Heart left ventricle (tissue), 13 donors: Measurements from ENCODE around the gene GALNT9.

Experiments used
- POLR2A ChIP-seq, 2 donors: fragments of 450-650 bp; IDR thresholded peaks; one replicate each; pipeline ENCODE4 v1.6.1; 2017; ENCODE audit warnings: antibody characterized with exemption in 2 of 2, mild to moderate bottlenecking in 2 of 2, moderate library complexity in 2 of 2
- TF ChIP-seq, protein P1 (sequence below), 12 donors: fragments of 200-600 bp; sonication (generic) in 4 of 12; IDR thresholded peaks; one replicate each; pipeline versions ENCODE4 v1.5.0 to v1.8.0; 2018 to 2022; ENCODE audit warnings: antibody characterized with exemption in 12 of 12, mild to moderate bottlenecking in 5 of 12
- donor health status: ischemic (EF 13 %, LVEDD 7.1; RV severe dilation, severe dysfunction).
- donor health status: DM: no; HTN: yes; CAD: no.
- donor health status: DM: no; HTN: no; CAD: no.
- donor health status: ischemic (EF 25% LVEDD 6.9; RV normal size, moderate dysfunction).
- donor health status: ischemic (EF 25% LVEDD 5.7; RV mildly dilated, moderate dysfunction).
- donor health status: ischemic (EF 35%, LVEDD 5.7; RV mildly dilated, moderate dysfunction).
- donor health status: nonischemic (EF 11% LVEDD 7.7; RV severe dilation, severe dysfunction).
- donor health status: DM: yes; HTN: yes; CAD: no.
- donor health status: PGD.
- donor health status: ischemic (EF 29% LVEDD 5.4; RV normal size, mild dysfunction).
- donor health status: nonischemic (EF 23%, LVEDD 6.1; RV moderate dilation, normal function).

- TF ChIP-seq, protein P1, sequence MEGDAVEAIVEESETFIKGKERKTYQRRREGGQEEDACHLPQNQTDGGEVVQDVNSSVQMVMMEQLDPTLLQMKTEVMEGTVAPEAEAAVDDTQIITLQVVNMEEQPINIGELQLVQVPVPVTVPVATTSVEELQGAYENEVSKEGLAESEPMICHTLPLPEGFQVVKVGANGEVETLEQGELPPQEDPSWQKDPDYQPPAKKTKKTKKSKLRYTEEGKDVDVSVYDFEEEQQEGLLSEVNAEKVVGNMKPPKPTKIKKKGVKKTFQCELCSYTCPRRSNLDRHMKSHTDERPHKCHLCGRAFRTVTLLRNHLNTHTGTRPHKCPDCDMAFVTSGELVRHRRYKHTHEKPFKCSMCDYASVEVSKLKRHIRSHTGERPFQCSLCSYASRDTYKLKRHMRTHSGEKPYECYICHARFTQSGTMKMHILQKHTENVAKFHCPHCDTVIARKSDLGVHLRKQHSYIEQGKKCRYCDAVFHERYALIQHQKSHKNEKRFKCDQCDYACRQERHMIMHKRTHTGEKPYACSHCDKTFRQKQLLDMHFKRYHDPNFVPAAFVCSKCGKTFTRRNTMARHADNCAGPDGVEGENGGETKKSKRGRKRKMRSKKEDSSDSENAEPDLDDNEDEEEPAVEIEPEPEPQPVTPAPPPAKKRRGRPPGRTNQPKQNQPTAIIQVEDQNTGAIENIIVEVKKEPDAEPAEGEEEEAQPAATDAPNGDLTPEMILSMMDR (IDR thresholded peaks at IDR 0.05): no peak
- no peak for TF ChIP-seq POLR2A (IDR thresholded peaks at IDR 0.05)
Measured at GRCh38 chr12:132288516-132289215, 40.7 kb downstream of the GALNT9 start.
